SJSA1 (cell line): Measurements from ENCODE around the gene PLD3. TPM values are rescaled to one million over a fixed set of nuclear protein-coding genes. Genes with fewer than 3 reads are reported as not detected.
A peak's percentile ranks its signal among the peaks of the same experiment; 100 is the strongest.

Experiments used
- DNase-seq, 2 experiments: peaks; one replicate each; pipeline ENCODE4 v3.0.0-alpha.2; 2015 to 2020; ENCODE audit warnings: low spot score in 2 of 2, low read depth in 1 of 2
- H3K27ac ChIP-seq: fragments of 250-450 bp; sonication (Bioruptor Pico); 2 replicates; pipeline ENCODE4 v1.5.1; 2020; ENCODE audit warnings: mild to moderate bottlenecking, moderate library complexity
- H3K27me3 ChIP-seq: fragments of 250-450 bp; sonication (Bioruptor Pico); replicated peaks from 2 replicates; pipeline ENCODE4 v1.5.1; 2020; ENCODE audit warnings: mild to moderate bottlenecking, moderate library complexity
- H3K36me3 ChIP-seq: fragments of 250-450 bp; sonication (Bioruptor Pico); 2 replicates; pipeline ENCODE4 v1.5.1; 2020; ENCODE audit warnings: mild to moderate bottlenecking
- H3K4me1 ChIP-seq: fragments of 250-450 bp; sonication (Bioruptor Pico); replicated peaks from 2 replicates; pipeline ENCODE4 v1.6.1; 2021; ENCODE audit warnings: mild to moderate bottlenecking
- H3K4me3 ChIP-seq: fragments of 250-450 bp; sonication (Bioruptor Pico); 2 replicates; pipeline ENCODE4 v1.5.1; 2020; ENCODE audit warnings: mild to moderate bottlenecking
- H3K9me3 ChIP-seq: fragments of 250-450 bp; sonication (Bioruptor Pico); replicated peaks from 2 replicates; pipeline ENCODE4 v1.5.1; 2020; ENCODE audit warnings: mild to moderate bottlenecking
- total RNA-seq: library from RNA; depleted of rRNA; stranded (reverse); fragments of >200 nt; shearing (Covaris generic); gene quantifications from 2 replicates; pipeline ENCODE4 v1.2.3, GENCODE V29; 2014; rRNA removed

Gene PLD3
- total RNA-seq = 208 and 270 TPM in 2 replicates

DNA sequence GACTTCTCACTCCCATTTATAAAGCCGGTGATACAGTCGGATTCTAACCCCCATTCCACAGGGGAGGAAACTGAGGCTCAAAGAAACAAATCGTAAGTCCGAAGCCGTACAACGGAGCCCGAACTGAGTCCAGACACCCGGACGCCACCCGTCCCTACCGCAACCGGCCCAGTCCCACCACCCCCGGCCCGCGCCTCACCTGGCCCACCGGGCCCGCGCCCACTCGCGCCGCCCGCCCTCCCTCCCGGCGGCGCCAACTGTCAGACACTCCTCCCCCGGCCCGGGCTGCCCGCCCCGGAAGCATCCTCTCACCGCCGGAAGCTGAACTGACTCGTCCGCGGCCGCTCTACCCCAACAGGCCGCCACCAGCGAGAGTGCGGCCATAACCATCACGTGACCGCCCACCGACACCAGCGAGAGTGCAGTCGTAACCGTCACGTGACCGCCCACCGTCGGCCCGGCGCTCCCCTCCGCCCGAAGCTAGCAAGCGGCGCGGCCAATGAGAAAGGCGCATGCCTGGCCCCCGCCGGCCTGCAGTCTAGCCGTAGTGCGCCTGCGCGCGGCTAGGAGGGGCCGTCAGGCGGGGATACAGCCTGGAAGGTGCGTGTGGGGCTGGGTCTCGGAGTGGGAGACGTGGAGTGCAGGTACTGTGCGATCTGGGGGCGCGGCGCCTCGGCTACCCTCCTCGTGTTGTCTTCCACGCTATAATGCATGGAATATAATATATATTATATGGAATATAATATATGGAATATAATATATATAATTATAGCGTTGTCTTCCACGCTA, at the start of gene PLD3, which contains the start of gene C19orf47:
TSS of gene PLD3 (plus strand) at position 571 of the 789 bp plus-strand sequence. CDS start 17,789 bp downstream, outside the sequence.
TSS of gene C19orf47 (minus strand) at position 273 of the 789 bp plus-strand sequence. CDS start 6,540 bp downstream, outside the sequence.
- peak within 1 kb of the TSS; percentile 56 for H3K4me3 ChIP-seq
- H3K4me1 ChIP-seq = peaks cover 7% of the 10 kb centered on the region
- DNase-seq = peak; percentile 98 to 99
- no peaks in the 10 kb centered on the region for H3K27me3 ChIP-seq
- H3K9me3 ChIP-seq = no peaks in the 10 kb centered on the region
- H3K36me3 ChIP-seq = peaks cover 3% of the 10 kb centered on the region; the same call in 1 of the 2 replicates
- peak within 1 kb of the TSS; percentile 22 for H3K27ac ChIP-seq

DNA sequence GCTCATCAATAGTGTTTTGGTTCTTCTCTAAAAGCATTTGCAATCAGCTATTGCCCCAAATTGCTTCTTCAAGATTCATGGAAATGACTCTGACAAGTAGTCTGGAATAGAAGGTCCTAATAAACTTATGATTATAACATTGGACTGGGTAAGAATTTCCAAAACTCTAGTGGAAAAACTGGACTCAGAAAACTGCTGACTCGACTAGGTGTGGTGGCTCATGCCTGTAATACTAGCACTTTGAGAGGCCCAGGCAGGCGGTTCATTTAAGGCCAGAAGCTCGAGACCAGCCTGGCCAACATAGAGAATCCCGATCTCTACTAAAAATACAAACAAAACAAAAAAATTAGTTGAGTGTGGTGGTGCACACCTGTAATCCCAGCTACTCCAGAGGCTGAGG, 47.8 kb upstream of the PLD3 start:
- H3K4me3 ChIP-seq = no peak overlapping the region
- DNase-seq = no peak
- H3K4me1 ChIP-seq = no peaks in the 10 kb centered on the region
- no peaks in the 10 kb centered on the region for H3K27me3 ChIP-seq
- H3K9me3 ChIP-seq = no peaks in the 10 kb centered on the region
- H3K27ac ChIP-seq = no peak overlapping the region
- no peaks in the 10 kb centered on the region for H3K36me3 ChIP-seq

- Histone ChIP-seq H3K9me3 (no peaks in the 10 kb centered on the region), H3K4me1 (no peaks in the 10 kb centered on the region), H3K27ac (no peak overlapping the region), H3K4me3 (no peak overlapping the region), H3K36me3 (no peaks in the 10 kb centered on the region), H3K27me3 (no peaks in the 10 kb centered on the region)
- DNase-seq = no peak
These were observed 46.1 kb upstream of the PLD3 start for GRCh38 chr19:40302224-40303011.

GRCh38 chr19:40303765-40304164, 44.7 kb upstream of the PLD3 start:
- DNase-seq = no peak
- Histone ChIP-seq H3K9me3 (no peaks in the 10 kb centered on the region), H3K36me3 (no peaks in the 10 kb centered on the region), H3K4me1 (no peaks in the 10 kb centered on the region), H3K4me3 (no peak overlapping the region), H3K27me3 (no peaks in the 10 kb centered on the region), H3K27ac (no peak overlapping the region)

DNA sequence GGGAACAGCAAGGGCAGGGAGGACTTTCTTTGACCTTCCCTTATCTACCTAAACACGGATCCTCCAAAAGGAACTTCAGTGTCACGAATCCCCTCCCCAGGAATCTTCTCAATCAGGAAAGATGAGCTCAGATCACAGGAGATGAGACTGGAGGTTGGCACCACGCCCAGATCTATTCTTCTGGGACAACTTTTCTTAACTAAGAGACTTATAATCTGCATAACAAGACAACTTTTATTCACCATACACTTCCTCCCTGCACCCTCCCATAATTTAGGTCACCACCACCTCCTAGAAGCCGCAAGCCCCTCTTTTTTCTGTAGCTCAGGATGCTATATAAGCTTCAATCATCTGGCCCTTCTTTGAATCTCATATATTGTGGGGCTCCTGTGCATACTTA, 44.2 kb upstream of the PLD3 start:
- Histone ChIP-seq H3K27me3 (no peaks in the 10 kb centered on the region), H3K27ac (no peak overlapping the region), H3K9me3 (no peaks in the 10 kb centered on the region), H3K4me3 (no peak overlapping the region), H3K4me1 (no peaks in the 10 kb centered on the region), H3K36me3 (no peaks in the 10 kb centered on the region)
- no peak for DNase-seq

DNA sequence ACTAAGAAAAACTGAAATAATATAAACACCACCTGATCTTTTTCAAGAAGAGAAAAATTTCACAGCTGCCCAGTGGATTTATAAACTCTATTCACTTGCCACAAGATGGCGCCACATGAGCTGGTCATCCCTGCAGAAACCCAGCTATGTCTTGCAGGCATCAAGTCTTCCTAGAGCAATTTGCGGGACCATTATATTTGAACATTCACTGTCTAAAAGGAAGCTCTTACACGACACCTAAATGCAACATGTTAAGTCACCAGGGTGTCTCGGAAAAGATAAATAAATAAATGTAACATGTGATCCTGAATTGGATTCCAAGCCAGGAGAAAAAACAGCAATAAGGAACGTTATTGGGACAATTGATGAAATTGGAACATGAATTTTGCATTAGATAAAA, 43.1 kb upstream of the PLD3 start:
- Histone ChIP-seq H3K4me3 (no peak overlapping the region), H3K27me3 (no peaks in the 10 kb centered on the region), H3K4me1 (no peaks in the 10 kb centered on the region), H3K36me3 (no peaks in the 10 kb centered on the region), H3K9me3 (no peaks in the 10 kb centered on the region), H3K27ac (no peak overlapping the region)
- peak; percentile 31 to 79 for DNase-seq

DNA sequence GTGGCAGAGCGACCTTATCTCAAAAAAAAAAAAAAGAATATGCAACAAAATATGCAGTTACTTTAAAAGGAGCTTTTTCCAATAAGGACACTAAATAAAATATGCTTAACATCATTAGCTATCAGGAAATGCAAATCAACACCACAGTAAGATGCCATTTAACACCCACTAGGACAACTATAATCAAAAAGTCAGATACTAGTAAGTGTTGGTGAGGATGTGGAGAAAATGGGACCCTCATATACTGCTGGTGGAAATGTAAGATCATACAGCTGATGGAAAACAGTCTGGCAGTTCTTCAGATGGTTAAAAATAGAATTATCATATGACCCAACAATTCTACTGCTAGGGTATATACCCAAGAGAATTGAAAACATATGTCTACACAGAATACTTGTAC, 38.8 kb upstream of the PLD3 start:
- Histone ChIP-seq H3K4me3 (no peak overlapping the region), H3K9me3 (no peaks in the 10 kb centered on the region), H3K4me1 (no peaks in the 10 kb centered on the region), H3K27ac (no peak overlapping the region), H3K36me3 (no peaks in the 10 kb centered on the region), H3K27me3 (no peaks in the 10 kb centered on the region)
- DNase-seq = no peak

DNA sequence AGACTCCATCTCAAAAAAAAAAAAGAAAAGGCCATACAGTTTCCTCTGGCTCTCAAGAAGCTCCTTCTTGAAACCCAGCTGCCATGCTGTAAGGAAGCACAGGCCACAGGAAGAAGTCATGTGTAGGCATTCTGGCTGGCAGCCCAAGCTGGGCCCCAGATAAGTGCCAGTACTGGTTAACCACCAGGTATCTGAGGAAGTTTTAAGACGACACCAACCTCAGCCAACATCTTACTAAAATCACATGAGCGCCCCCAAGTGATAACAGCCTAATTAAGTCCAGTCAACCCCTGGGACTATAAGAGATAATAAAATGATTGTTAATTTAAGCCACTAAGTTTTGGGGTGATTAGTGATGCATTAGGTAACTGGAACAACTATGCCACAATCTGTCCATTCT, 36.0 kb upstream of the PLD3 start:
- no peaks in the 10 kb centered on the region for H3K27me3 ChIP-seq
- DNase-seq = no peak
- 0 out of 2 replicates have a peak, but pooled peaks cover 7% of the 10 kb centered on the region for H3K36me3 ChIP-seq
- no peaks in the 10 kb centered on the region for H3K4me1 ChIP-seq
- no peak overlapping the region for H3K4me3 ChIP-seq
- no peak overlapping the region for H3K27ac ChIP-seq
- no peaks in the 10 kb centered on the region for H3K9me3 ChIP-seq

DNA sequence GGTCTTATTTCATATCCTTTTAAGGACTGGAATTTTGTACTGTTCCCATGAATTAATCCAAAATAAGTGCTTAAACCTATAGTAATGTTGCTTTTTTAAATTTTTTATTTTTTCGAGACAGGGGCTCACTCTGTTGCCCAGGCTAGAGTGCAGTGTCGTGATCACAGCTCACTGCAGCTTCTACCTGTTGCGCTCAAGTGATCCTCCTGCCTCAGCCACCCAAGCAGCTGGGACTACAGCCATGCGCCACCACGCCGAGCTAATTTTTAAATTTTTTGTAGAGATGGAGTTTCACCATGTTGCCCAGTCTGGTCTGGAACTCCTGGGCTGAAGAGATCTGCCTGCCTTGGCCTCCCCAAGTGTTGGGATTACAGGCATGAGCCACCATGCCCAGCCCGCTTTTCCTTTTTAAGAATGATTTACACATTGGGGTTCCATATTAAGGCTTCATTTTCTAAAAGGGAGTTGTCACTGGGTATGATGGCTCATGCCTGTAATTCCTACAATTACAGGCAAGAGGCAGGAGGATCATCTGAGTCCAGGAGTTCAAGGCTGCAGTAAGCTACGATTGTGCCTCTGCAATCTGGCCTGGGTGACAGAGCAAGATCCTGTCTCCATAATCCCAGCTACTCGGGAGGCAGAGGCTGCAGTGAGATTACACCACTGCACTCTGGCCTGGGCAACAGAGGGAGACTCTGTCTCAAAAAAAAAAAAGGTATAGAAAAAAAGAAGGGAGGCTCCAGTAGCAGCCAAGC, 35.1 kb upstream of the PLD3 start:
- Histone ChIP-seq H3K4me1 (no peaks in the 10 kb centered on the region), H3K9me3 (no peaks in the 10 kb centered on the region)
- no peak for DNase-seq

GRCh38 chr19:40314656-40315055, 33.8 kb upstream of the PLD3 start:
- Histone ChIP-seq H3K4me1 (no peaks in the 10 kb centered on the region), H3K27me3 (no peaks in the 10 kb centered on the region), H3K27ac (no peak overlapping the region), H3K36me3 (peaks cover 11% of the 10 kb centered on the region; the same call in 1 of the 2 replicates), H3K4me3 (no peak overlapping the region), H3K9me3 (no peaks in the 10 kb centered on the region)
- no peak for DNase-seq

More for the DNA sequence above, 35.1 kb upstream of the PLD3 start:
- Histone ChIP-seq H3K36me3 (0 out of 2 replicates have a peak, but pooled peaks cover 7% of the 10 kb centered on the region), H3K4me3 (no peak overlapping the region), H3K27me3 (no peaks in the 10 kb centered on the region), H3K27ac (no peak overlapping the region)

GRCh38 chr19:40315812-40316470, 32.6 kb upstream of the PLD3 start:
- H3K27ac ChIP-seq = no peak overlapping the region
- no peaks in the 10 kb centered on the region for H3K4me1 ChIP-seq
- H3K9me3 ChIP-seq = no peaks in the 10 kb centered on the region
- no peaks in the 10 kb centered on the region for H3K27me3 ChIP-seq
- H3K36me3 ChIP-seq = peaks cover 23% of the 10 kb centered on the region
- H3K4me3 ChIP-seq = no peak overlapping the region
- no peak for DNase-seq

- H3K4me1 ChIP-seq = peaks cover 4% of the 10 kb centered on the region; the same call in 1 of the 2 replicates
- no peaks in the 10 kb centered on the region for H3K27me3 ChIP-seq
- H3K4me3 ChIP-seq = no peak overlapping the region
- peaks cover 37% of the 10 kb centered on the region for H3K36me3 ChIP-seq
- H3K9me3 ChIP-seq = no peaks in the 10 kb centered on the region
- no peak for DNase-seq
- no peak overlapping the region for H3K27ac ChIP-seq
These were observed 31.2 kb upstream of the PLD3 start for GRCh38 chr19:40317338-40317737.

DNA sequence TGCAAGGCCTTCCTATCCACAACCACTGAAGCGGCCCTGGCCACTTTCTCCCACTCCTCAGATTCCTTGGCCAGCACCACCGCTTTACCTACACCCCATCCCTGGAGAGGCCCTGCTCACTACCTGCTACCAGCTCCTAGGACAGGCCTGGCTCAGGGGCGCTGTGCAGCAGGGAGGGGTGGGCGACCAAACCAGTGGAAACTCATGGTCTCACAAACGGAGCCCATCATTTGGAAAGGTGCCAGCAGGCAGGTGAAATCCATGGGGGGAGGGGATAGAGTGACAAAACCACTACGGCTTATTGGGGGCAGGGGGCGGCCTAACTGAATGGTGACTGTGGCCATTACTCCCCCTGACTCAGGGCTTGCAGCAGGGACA, 27.9 kb upstream of the PLD3 start:
- no peak for DNase-seq
- Histone ChIP-seq H3K27ac (no peak overlapping the region), H3K4me3 (no peak overlapping the region), H3K9me3 (no peaks in the 10 kb centered on the region), H3K27me3 (no peaks in the 10 kb centered on the region), H3K4me1 (peaks cover 8% of the 10 kb centered on the region; the same call in 1 of the 2 replicates), H3K36me3 (peaks cover 64% of the 10 kb centered on the region)
